Lung (tissue), 12 donors: ENCODE data around the gene LCN1. TPM values are rescaled to one million over a fixed set of nuclear protein-coding genes. Genes with fewer than 3 reads are reported as not detected.
"Not testable (repeated sequence)": the region's sequence is repeated elsewhere in the genome, so short reads cannot be mapped to it uniquely, and the experiment has no call there.

Source experiments
- ATAC-seq: fragments of 200-7000 bp; cut with Tn5 transposase; one replicate; pipeline ENCODE4 v1.9.1; 2020; ENCODE audit warnings: moderate number of reproducible peaks; ENCODE audit not compliant: insufficient read depth, low FRiP score
- DNase-seq, 3 donors: peaks; one replicate each; pipeline ENCODE4 v3.0.0-alpha.2; 2013 to 2017
- H3K27ac ChIP-seq, 2 donors: one replicate each; pipeline ENCODE4 v1.5.1; 2013; ENCODE audit warnings: mild to moderate bottlenecking in 2 of 2, moderate library complexity in 2 of 2, control low read depth in 1 of 2, inconsistent platforms in 1 of 2, low read depth in 1 of 2, low read length in 1 of 2
- H3K27me3 ChIP-seq, 3 donors: one replicate each; pipeline ENCODE4 v1.5.1; 2013; ENCODE audit warnings: low read length in 2 of 3; ENCODE audit not compliant: control insufficient read depth in 3 of 3, insufficient read depth in 3 of 3
- H3K36me3 ChIP-seq, 4 donors: one replicate each; pipeline ENCODE4 v1.5.1; 2013; ENCODE audit warnings: low read length in 4 of 4, mild to moderate bottlenecking in 1 of 4, moderate library complexity in 1 of 4; ENCODE audit not compliant: control insufficient read depth in 4 of 4, insufficient read depth in 4 of 4
- H3K4me1 ChIP-seq, 5 donors: one replicate each; pipeline ENCODE4 v1.5.1; 2013; ENCODE audit warnings: low read length in 5 of 5, mild to moderate bottlenecking in 2 of 5, moderate library complexity in 1 of 5; ENCODE audit not compliant: control insufficient read depth in 5 of 5, insufficient read depth in 5 of 5
- H3K4me3 ChIP-seq: one replicate; pipeline ENCODE4 v1.5.1; 2013; ENCODE audit warnings: mild to moderate bottlenecking, control low read depth, moderate library complexity
- H3K9ac ChIP-seq, 2 donors: one replicate each; pipeline ENCODE4 v1.5.1; 2013; ENCODE audit warnings: low read length in 2 of 2, control low read depth in 1 of 2; ENCODE audit not compliant: insufficient read depth in 1 of 2
- H3K9me3 ChIP-seq, 4 donors: one replicate each; pipeline ENCODE4 v1.5.1; 2013; ENCODE audit warnings: low read length in 3 of 4, mild to moderate bottlenecking in 1 of 4, moderate library complexity in 1 of 4; ENCODE audit not compliant: control insufficient read depth in 4 of 4, insufficient read depth in 3 of 4
- WGBS, 2 donors: extraction: QIAGEN DNeasy Blood & Tissue Kit; methylation state at CpG; one replicate each; pipeline ENCODE4 v1.1.7; 2013; 5-methylcytosine and 5-hydroxymethylcytosine counted together
- polyA plus RNA-seq, 2 donors: library from polyadenylated mRNA; stranded (reverse); fragments of 200-250 nt; gene quantifications; one replicate each; pipeline ENCODE4 v1.2.1, GENCODE V29; 2013
- total RNA-seq, 2 donors: library from RNA; depleted of rRNA in 1 of 2; stranded (reverse); fragments of >200 nt in 1 of 2; gene quantifications; one replicate each; pipeline ENCODE4 v1.2.1, GENCODE V29; 2014 to 2021
- TF ChIP-seq, protein P1 (sequence below): IDR thresholded peaks from 2 replicates; pipeline ENCODE4 v1.5.1; 2012; ENCODE audit warnings: mild to moderate bottlenecking; ENCODE audit errors: control extremely low read depth, extremely low read depth
- donor health status: control.
- donor health status: control.
- donor health status: Bipolar disorder and iron deficiency.
- donor health status: healthy.
- donor health status: DM: yes; HTN: yes; CAD: no.

Gene LCN1
- total and polyA plus RNA-seq, 4 donors: not detected

- 78 to 79% methylated on average over 28 of the region's 28 CpGs for WGBS, 2 donors
- Histone ChIP-seq H3K4me3 (no peak overlapping the region), H3K36me3 (no peaks in the 10 kb centered on the region), H3K4me1 (peaks cover 0 to 8% (median 0%) of the 10 kb centered on the region in 5 donors), H3K9ac (no peak overlapping the region), H3K27ac (no peak overlapping the region), H3K9me3 (no peaks in the 10 kb centered on the region), H3K27me3 (no peaks in the 10 kb centered on the region)
- DNase-seq (no peak), ATAC-seq (no peak)
- TF ChIP-seq, protein P1, sequence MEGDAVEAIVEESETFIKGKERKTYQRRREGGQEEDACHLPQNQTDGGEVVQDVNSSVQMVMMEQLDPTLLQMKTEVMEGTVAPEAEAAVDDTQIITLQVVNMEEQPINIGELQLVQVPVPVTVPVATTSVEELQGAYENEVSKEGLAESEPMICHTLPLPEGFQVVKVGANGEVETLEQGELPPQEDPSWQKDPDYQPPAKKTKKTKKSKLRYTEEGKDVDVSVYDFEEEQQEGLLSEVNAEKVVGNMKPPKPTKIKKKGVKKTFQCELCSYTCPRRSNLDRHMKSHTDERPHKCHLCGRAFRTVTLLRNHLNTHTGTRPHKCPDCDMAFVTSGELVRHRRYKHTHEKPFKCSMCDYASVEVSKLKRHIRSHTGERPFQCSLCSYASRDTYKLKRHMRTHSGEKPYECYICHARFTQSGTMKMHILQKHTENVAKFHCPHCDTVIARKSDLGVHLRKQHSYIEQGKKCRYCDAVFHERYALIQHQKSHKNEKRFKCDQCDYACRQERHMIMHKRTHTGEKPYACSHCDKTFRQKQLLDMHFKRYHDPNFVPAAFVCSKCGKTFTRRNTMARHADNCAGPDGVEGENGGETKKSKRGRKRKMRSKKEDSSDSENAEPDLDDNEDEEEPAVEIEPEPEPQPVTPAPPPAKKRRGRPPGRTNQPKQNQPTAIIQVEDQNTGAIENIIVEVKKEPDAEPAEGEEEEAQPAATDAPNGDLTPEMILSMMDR: no peak
Measured at GRCh38 chr9:135547756-135548736, 26.8 kb downstream of the LCN1 start.

DNA sequence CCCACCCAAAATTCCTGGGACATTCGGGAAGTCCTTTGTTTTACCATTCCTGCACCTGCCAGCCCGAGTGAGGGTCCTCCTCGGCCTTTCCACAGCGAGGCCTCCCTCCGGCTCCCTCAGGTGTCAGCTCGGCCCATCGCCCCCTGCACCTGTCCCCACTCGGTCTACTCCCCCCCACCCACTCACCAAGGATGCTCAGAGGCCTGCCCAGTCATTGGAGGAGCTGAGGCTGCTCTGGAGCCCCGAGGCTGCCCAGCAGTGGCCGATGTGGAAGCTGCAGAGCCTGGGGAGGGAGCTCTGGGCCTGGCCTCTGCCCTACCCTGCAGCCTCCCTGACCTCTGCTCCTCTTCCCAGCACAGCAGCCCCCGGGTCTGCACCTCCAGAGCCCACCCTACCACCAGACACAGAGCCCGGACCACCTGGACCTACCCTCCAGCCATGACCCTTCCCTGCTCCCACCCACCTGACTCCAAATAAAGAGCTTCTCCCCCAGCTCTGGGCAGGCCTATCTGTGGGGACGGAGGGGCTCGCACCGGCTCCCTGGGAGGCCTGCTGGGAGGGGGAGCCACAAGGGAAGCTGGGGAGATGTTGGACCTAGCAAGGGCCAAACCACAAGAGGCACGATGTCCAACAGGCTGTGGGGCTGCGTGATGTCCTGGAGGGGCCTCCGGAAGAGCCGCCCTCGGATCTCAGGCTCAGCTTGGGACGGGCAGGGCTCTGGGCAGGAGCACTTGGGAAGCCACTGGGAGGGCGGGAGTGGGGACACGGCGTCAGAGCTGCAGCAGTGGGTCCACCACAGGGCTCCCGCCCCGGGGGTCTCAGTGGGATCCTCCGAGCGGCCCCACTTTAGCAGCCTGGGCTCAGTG is 28.5 kb downstream of the LCN1 start:
- H3K36me3 ChIP-seq, H3K9me3 ChIP-seq, DNase-seq, H3K27ac ChIP-seq, ATAC-seq, H3K4me1 ChIP-seq, H3K4me3 ChIP-seq, H3K9ac ChIP-seq, H3K27me3 ChIP-seq: not testable (repeated sequence)
- WGBS, 2 donors: 82 to 89% methylated on average over 24 to 28 of the region's 28 CpGs

DNA sequence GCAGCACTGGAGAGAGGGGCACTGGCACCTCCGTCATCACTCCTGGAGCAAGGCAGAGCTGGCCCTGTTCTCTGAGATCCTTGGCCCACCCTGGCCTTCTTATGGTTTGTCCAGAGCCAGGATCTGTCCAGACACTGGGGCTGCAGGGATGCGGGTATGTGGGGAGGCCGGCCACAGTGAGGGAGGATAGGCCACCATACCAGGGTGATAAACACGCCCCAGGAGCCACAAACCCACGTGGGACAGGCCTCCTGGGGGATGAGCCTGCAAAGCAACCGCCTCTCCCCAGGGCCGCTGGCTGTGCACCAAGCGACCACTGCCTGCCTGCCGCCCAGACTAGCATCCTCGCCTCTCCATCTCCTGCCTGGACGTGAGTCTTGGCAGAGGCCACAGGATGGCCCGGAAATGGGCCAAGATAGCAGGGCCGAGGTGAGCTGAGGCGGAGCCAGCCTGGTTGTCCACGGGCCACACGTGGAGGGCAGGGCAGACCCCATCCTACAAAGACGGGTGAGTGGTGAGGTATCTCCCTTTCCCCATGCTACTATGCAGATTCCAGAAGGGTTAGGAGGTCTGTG is 29.2 kb downstream of the LCN1 start:
- H3K4me3 ChIP-seq: no peak overlapping the region
- 78 to 84% methylated on average over 17 of the region's 17 CpGs for WGBS, 2 donors
- DNase-seq (no peak), ATAC-seq (no peak)
- H3K27me3 ChIP-seq: peaks cover 0 to 2% (median 0%) of the 10 kb centered on the region in 3 donors
- no peak overlapping the region for H3K9ac ChIP-seq
- TF ChIP-seq, protein P1: no peak
- H3K9me3 ChIP-seq: no peaks in the 10 kb centered on the region
- H3K36me3 ChIP-seq: no peaks in the 10 kb centered on the region
- H3K4me1 ChIP-seq: no peaks in the 10 kb centered on the region
- no peak overlapping the region for H3K27ac ChIP-seq
